Measurements from ENCODE around the gene CHST11. TPM values are rescaled to one million over a fixed set of nuclear protein-coding genes. Genes with fewer than 3 reads are reported as not detected.

The CHST11 gene
- total RNA-seq, 1 donor: 10.8 TPM

GRCh38 chr12:104576187-104576778 is 119.5 kb downstream of the CHST11 start:
- DNase-seq (ENCODE audit: low read depth): no peak
- H3K4me3 ChIP-seq (ENCODE audit: low read depth, low read length): no peak overlapping the region
- TF ChIP-seq, protein P1, sequence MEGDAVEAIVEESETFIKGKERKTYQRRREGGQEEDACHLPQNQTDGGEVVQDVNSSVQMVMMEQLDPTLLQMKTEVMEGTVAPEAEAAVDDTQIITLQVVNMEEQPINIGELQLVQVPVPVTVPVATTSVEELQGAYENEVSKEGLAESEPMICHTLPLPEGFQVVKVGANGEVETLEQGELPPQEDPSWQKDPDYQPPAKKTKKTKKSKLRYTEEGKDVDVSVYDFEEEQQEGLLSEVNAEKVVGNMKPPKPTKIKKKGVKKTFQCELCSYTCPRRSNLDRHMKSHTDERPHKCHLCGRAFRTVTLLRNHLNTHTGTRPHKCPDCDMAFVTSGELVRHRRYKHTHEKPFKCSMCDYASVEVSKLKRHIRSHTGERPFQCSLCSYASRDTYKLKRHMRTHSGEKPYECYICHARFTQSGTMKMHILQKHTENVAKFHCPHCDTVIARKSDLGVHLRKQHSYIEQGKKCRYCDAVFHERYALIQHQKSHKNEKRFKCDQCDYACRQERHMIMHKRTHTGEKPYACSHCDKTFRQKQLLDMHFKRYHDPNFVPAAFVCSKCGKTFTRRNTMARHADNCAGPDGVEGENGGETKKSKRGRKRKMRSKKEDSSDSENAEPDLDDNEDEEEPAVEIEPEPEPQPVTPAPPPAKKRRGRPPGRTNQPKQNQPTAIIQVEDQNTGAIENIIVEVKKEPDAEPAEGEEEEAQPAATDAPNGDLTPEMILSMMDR (IDR thresholded peaks at IDR 0.05; ENCODE audit: insufficient read depth, low read length): no peak

DNA sequence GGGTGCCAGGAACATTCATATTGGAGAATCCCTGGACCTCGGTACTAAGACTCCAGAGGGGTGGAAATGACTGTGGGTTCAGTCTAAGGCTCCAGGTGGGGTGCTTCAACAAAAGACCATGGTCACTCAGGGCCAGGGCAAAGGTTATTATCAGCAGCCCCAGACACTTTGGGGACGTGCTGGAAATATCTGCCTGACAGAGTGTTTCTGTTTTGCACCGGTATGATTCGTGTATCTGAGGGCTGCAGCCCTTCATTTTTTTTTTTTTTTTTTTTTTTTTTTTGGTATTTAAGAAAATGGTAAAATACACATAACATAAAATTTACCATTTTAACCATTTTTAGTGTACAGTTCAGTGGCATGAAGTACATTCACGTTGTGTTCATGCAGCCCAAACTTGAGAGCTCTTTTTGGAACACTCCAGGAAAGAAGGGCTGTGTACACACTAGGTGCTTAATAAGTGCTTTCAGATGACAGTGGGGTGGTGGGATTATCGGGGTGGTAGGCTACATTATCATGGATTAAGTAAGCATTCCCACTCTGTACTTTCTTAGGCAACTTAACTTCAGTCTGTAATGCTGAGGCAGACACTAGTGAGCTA is 120.3 kb downstream of the CHST11 start:
- no peak overlapping the region for H3K4me3 ChIP-seq (ENCODE audit: low read depth, low read length)

DNA sequence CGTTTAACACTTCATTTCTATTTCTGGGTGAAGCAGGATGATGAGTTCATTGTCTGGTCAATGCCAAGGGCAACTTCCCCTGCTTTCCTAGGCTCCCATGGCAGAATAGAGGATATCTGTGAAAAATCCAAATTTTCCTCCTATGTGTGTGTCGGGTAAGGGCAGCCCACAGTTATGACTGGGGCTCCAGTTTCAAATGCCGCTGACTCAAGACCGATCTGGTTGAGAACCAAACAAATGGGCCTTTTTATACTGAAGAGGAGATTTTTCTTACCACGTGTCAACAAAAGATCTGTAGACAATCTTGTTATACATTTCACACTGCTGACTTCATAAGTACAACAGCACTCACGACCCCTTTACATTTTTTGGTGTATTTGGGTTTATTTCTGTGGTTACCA is 120.8 kb downstream of the CHST11 start:
- TF ChIP-seq, protein P1 (IDR thresholded peaks at IDR 0.05; ENCODE audit: insufficient read depth, low read length): no peak
- H3K4me3 ChIP-seq (ENCODE audit: low read depth, low read length): no peak overlapping the region
- no peak for DNase-seq (ENCODE audit: low read depth)

More for the DNA sequence above, 120.3 kb downstream of the CHST11 start:
- TF ChIP-seq, protein P1 (IDR thresholded peaks at IDR 0.05; ENCODE audit: insufficient read depth, low read length): no peak
- DNase-seq (ENCODE audit: low read depth): no peak

DNA sequence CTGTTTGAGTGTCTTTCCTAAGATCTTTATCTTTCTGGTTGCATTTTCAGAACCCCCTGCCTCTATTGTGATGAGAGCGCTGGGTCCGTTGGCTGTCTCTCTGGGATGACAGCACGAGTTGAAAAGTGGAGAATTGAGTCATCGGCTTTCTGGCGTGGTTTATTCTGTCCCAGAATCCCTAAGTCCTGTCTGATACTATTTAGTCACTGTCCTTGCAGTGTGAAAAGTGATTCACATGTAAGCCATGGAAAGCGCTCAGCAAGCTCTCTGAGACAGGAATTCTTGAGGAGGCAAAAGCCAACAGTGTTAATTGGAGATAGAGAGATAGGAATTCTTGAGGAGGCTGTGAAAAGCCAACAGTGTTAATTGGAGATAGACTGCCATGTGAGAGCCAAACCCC is 121.7 kb downstream of the CHST11 start:
- TF ChIP-seq, protein P1 (IDR thresholded peaks at IDR 0.05; ENCODE audit: insufficient read depth, low read length): no peak
- peak; percentile 49 for DNase-seq (ENCODE audit: low read depth)
- H3K4me3 ChIP-seq (ENCODE audit: low read depth, low read length): no peak overlapping the region

DNA sequence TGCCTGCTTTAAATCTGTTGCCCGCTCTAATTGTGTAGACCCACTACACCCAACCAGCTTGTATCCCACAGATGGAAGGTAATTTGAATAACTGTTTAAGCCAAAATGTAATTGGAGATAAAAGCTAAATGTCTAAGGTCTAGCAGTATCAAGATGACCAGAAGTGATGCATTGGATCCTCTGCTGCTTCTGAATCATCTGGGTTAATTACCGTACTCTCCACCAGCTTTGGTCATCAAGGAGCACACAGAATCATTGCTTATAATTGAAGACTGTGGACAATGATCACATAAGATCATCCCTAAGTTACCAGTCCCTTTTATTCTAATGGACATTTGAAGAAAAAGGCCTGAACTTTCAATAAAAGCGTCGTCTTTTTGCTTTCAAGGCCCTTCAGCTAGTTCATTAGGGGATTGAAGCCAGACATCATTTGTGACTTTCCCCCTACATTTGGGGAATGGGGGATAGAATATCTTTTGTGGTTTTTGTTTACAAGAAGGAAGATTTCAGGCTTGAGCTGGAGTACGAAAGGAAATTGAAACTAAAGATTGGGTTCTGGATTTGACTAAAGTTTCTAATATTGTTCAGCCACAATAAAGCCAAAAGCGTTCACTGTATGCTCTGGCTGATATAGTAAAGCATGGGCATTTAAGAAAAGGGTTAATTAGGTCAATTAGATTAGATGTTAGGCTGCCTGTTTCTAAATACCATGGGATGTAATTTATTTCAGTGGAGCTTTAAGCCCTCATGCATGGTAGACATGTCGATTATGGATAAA is 123.2 kb downstream of the CHST11 start:
- no peak overlapping the region for H3K4me3 ChIP-seq (ENCODE audit: low read depth, low read length)
- no peak for DNase-seq (ENCODE audit: low read depth)
- TF ChIP-seq, protein P1 (IDR thresholded peaks at IDR 0.05; ENCODE audit: insufficient read depth, low read length): no peak

DNA sequence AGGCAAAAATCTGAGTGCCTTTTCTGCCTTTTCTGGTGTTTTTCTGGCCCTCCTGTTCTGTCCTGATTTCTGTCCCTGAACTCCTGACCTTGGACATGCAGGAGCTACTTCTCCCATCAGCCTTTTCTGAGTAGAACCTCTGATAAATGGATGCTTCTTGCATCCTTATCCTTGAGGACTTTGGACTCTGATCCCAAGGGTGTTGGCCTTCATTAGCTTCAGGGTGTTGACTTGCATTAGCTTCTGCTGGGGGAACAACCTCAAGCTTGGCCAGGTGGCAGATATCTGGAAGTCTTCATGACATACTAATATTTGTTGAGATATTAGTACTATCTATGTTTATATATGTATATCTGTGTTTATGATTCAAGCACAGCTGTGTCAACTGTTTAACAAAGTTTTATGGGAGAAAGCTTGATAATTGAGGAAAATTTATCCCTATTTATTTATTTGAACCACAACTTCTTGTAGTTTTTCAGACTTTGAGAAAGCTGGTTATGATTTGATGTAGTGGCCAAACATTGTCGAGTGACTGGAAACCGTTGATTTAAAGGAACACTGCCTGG is 124.3 kb downstream of the CHST11 start:
- no peak for DNase-seq (ENCODE audit: low read depth)
- TF ChIP-seq, protein P1 (IDR thresholded peaks at IDR 0.05; ENCODE audit: insufficient read depth, low read length): no peak
- H3K4me3 ChIP-seq (ENCODE audit: low read depth, low read length): no peak overlapping the region
